SK-N-SH (cell line): ENCODE data around the gene SPSB4. TPM values are rescaled to one million over a fixed set of nuclear protein-coding genes. Genes with fewer than 3 reads are reported as not detected.

Experiments
- CTCF ChIA-PET: fragments of 300-600, 350-600 bp; formaldehyde crosslinking; extraction: SDS; loops from one replicate; lab custom pipeline; 2021; lab: Yijun Ruan, JAX
- POLR2A ChIA-PET: fragments of 350-600 bp; sonication (Branson Sonifier 250); formaldehyde crosslinking; extraction: SDS; loops from one replicate; lab custom pipeline; 2020; ENCODE audit warnings: antibody characterized with exemption, inconsistent platforms; lab: Yijun Ruan, JAX
- DNase-seq: peaks from one replicate; pipeline ENCODE4 v3.0.0; 2012
- H2AFZ ChIP-seq: fragments of 200-600 bp; sonication (generic); 2 replicates; pipeline ENCODE4 v1.8.1; 2016; ENCODE audit warnings: antibody characterized with exemption, mild to moderate bottlenecking, low read depth
- H3F3A ChIP-seq: fragments of 200-600 bp; sonication (generic); replicated peaks from 2 replicates; pipeline ENCODE3; 2016; ENCODE audit warnings: antibody characterized with exemption, mild to moderate bottlenecking; ENCODE audit not compliant: insufficient read depth
- H3K27ac ChIP-seq, 2 experiments: fragments of 200-500 bp in 1 of 2; fragments of 200-600 bp in 1 of 2; sonication (Bioruptor generic) in 1 of 2; sonication (generic), shearing (Covaris generic) in 1 of 2; 2 replicates each; pipeline versions ENCODE4 v1.5.1 to v1.6.1; 2014 to 2016; ENCODE audit warnings: low read depth in 2 of 2, inconsistent platforms in 1 of 2, low read length in 1 of 2, mild to moderate bottlenecking in 1 of 2, mixed read lengths in 1 of 2
- H3K27me3 ChIP-seq: fragments of 200-600 bp; sonication (generic), shearing (Covaris generic); 2 replicates; pipeline ENCODE4 v1.6.1; 2016; ENCODE audit warnings: mixed run types; ENCODE audit not compliant: insufficient read depth
- H3K36me3 ChIP-seq, 2 experiments: fragments of 200-500 bp in 1 of 2; fragments of 200-600 bp in 1 of 2; sonication (Bioruptor generic) in 1 of 2; sonication (generic) in 1 of 2; replicated peaks in 1 of 2; 2 replicates each; pipeline versions ENCODE3 to v1.5.1; 2014 to 2016; ENCODE audit warnings: low read length in 1 of 2, mild to moderate bottlenecking in 1 of 2; ENCODE audit not compliant: insufficient read depth in 2 of 2, control insufficient read depth in 1 of 2
- H3K4me1 ChIP-seq, 2 experiments: fragments of 200-500 bp in 1 of 2; fragments of 200-600 bp in 1 of 2; sonication (Bioruptor generic) in 1 of 2; sonication (generic), shearing (Covaris generic) in 1 of 2; 2 replicates each; pipeline versions ENCODE4 v1.5.1 to v1.6.1; 2014 to 2016; ENCODE audit warnings: low read depth in 1 of 2, low read length in 1 of 2, mixed run types in 1 of 2; ENCODE audit not compliant: insufficient read depth in 2 of 2, control insufficient read depth in 1 of 2
- H3K4me2 ChIP-seq: fragments of 200-600 bp; sonication (generic), shearing (Covaris generic); 2 replicates; pipeline ENCODE4 v1.6.1; 2017; ENCODE audit warnings: mixed run types
- H3K4me3 ChIP-seq, 2 experiments: fragments of 200-500 bp in 1 of 2; fragments of 200-600 bp in 1 of 2; sonication (Bioruptor generic) in 1 of 2; sonication (generic), shearing (Covaris generic) in 1 of 2; 2 replicates each; pipeline versions ENCODE4 v1.5.1 to v1.8.1; 2014 to 2016; ENCODE audit warnings: low read depth in 2 of 2, inconsistent platforms in 1 of 2, low read length in 1 of 2, mild to moderate bottlenecking in 1 of 2, mixed read lengths in 1 of 2, moderate library complexity in 1 of 2
- H3K79me2 ChIP-seq: fragments of 200-600 bp; sonication (generic); 2 replicates; pipeline ENCODE4 v1.8.1; 2017; ENCODE audit warnings: mild to moderate bottlenecking; ENCODE audit not compliant: insufficient read depth
- H3K9ac ChIP-seq: fragments of 200-600 bp; sonication (generic); 2 replicates; pipeline ENCODE4 v1.6.1; 2017; ENCODE audit warnings: mixed run types
- H3K9me2 ChIP-seq: fragments of 200-600 bp; sonication (generic); 2 replicates; pipeline ENCODE4 v1.6.1; 2017; ENCODE audit warnings: mixed run types
- H3K9me3 ChIP-seq: fragments of 200-600 bp; sonication (generic); 2 replicates; pipeline ENCODE4 v1.6.1; 2017; ENCODE audit warnings: mixed run types, mild to moderate bottlenecking, moderate library complexity
- H4K20me1 ChIP-seq: fragments of 200-600 bp; sonication (generic); 2 replicates; pipeline ENCODE4 v1.6.1; 2017; ENCODE audit warnings: mild to moderate bottlenecking, mixed run types; ENCODE audit not compliant: insufficient read depth
- CTCF ChIP-seq: fragments of 200-600 bp; sonication (generic); IDR thresholded peaks from 2 replicates; pipeline ENCODE4 v1.6.1; 2017; ENCODE audit warnings: antibody characterized with exemption, mild to moderate bottlenecking, moderate library complexity
- EZH2phosphoT487 ChIP-seq: fragments of 200-600 bp; sonication (generic); IDR thresholded peaks from 2 replicates; pipeline ENCODE4 v1.6.1; 2017; ENCODE audit warnings: low read depth, mixed run types, mild to moderate bottlenecking, antibody characterized with exemption, moderate library complexity, borderline replicate concordance
- FOSL2 ChIP-seq: IDR thresholded peaks from 2 replicates; pipeline ENCODE4 v1.4.0; 2012; ENCODE audit warnings: low read depth, mild to moderate bottlenecking, moderate library complexity, borderline replicate concordance
- GABPA ChIP-seq: IDR thresholded peaks from 2 replicates; pipeline ENCODE4 v1.4.0; 2012; ENCODE audit warnings: low read depth, mild to moderate bottlenecking
- GATA2 ChIP-seq: sonication (generic); formaldehyde crosslinking; IDR thresholded peaks from 2 replicates; pipeline ENCODE4 v1.5.0; 2020; ENCODE audit warnings: mild to moderate bottlenecking, missing genetic modification reagents
- MEF2A ChIP-seq: IDR thresholded peaks from 2 replicates; pipeline ENCODE4 v1.4.0; 2012; ENCODE audit warnings: low read depth, borderline replicate concordance
- MXI1 ChIP-seq: IDR thresholded peaks from 2 replicates; pipeline ENCODE4 v1.6.1; 2012; ENCODE audit warnings: mild to moderate bottlenecking, low read depth, low read length, improper control_type of control experiment
- NFIC ChIP-seq: IDR thresholded peaks from 2 replicates; pipeline ENCODE4 v1.4.0; 2012; ENCODE audit warnings: borderline replicate concordance
- NRF1 ChIP-seq: IDR thresholded peaks from 2 replicates; pipeline ENCODE4 v1.6.1; 2012; ENCODE audit warnings: low read depth, mild to moderate bottlenecking, low read length
- RAD21 ChIP-seq: IDR thresholded peaks from 2 replicates; pipeline ENCODE4 v1.6.1; 2012; ENCODE audit warnings: mild to moderate bottlenecking, low read length
- SIN3A ChIP-seq: IDR thresholded peaks from 2 replicates; pipeline ENCODE4 v1.6.1; 2012; ENCODE audit warnings: low read depth, mild to moderate bottlenecking, low read length, moderate library complexity, borderline replicate concordance
- TAF1 ChIP-seq: IDR thresholded peaks from 2 replicates; pipeline ENCODE4 v1.6.1; 2012; ENCODE audit warnings: low read depth, mild to moderate bottlenecking, low read length, moderate library complexity, borderline replicate concordance
- TCF12 ChIP-seq: IDR thresholded peaks from 2 replicates; pipeline ENCODE4 v1.4.0; 2012
- USF1 ChIP-seq: IDR thresholded peaks from 2 replicates; pipeline ENCODE4 v1.4.0; 2012; ENCODE audit warnings: low read depth, borderline replicate concordance
- YY1 ChIP-seq: IDR thresholded peaks from 2 replicates; pipeline ENCODE4 v1.4.0; 2012; ENCODE audit warnings: low read depth, mild to moderate bottlenecking
- WGBS: methylation state at CpG from one replicate; pipeline ENCODE4 v1.1.6; 2017; ENCODE audit warnings: low lambda C conversion rate; 5-methylcytosine and 5-hydroxymethylcytosine counted together
- polyA plus RNA-seq, 3 experiments: library from polyadenylated mRNA; depleted of rRNA; stranded (reverse); fragments of >200 nt; gene quantifications; 2 replicates each; pipeline ENCODE4 v1.2.3, GENCODE V29; 2012
- TF ChIP-seq, protein P1 (sequence below): IDR thresholded peaks from 2 replicates; pipeline ENCODE4; 2012
- TF ChIP-seq, protein P2 (sequence below): IDR thresholded peaks from 2 replicates; pipeline ENCODE4 v1.4.0; 2012; ENCODE audit warnings: low read depth

The SPSB4 gene
- polyA plus RNA-seq, 1 of the 3 experiments (the other 2 are of a cell fraction): 0.10 TPM

DNA sequence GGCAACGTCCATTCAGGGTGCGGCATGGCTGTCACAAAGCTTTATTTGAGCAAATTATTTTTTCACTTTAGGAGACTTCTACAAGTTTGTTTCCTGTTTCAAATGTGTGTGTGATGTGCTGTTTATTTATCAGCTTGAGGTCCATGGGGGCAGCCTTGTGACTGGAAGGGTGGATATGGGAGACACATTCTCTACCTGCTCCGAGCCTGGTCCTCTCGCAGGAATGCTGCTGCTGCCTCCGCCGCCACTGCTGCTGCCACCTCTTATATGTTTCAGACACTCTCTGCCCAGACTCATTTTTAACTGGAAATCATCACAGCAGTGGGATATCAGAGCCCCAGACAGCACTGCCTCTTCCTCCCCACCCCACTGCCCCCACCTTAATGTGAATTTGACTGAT lies 97.0 kb downstream of the SPSB4 start:
- H3K4me2 ChIP-seq: no peak overlapping the region
- peaks cover 0 to 10% of the 10 kb centered on the region in 2 experiments; a peak in 1 of 4 replicates for H3K4me1 ChIP-seq
- no peaks in the 10 kb centered on the region for H4K20me1 ChIP-seq
- H3K9me2 ChIP-seq: no peaks in the 10 kb centered on the region
- no peak for DNase-seq
- CTCF ChIA-PET: interaction anchor here (1.4 kb wide), 1 partner anchor 97 kb away, joined by 4 read pairs; the partner anchor contains the start of gene SPSB4
- H3K79me2 ChIP-seq: no peaks in the 10 kb centered on the region
- H3K27ac ChIP-seq: no peak overlapping the region
- WGBS: 64% methylated on average over 5 of the region's 6 CpGs
- H2AFZ ChIP-seq: no peak overlapping the region
- no peaks in the 10 kb centered on the region for H3K36me3 ChIP-seq
- no peaks in the 10 kb centered on the region for H3K27me3 ChIP-seq
- no peak overlapping the region for H3K9ac ChIP-seq
- no peaks in the 10 kb centered on the region for H3K9me3 ChIP-seq
- TF ChIP-seq NFIC: no peak
- no peak for TF ChIP-seq FOSL2
- TF ChIP-seq TAF1: no peak
- TF ChIP-seq TCF12: no peak
- no peak for TF ChIP-seq CTCF
- TF ChIP-seq EZH2phosphoT487: no peak
- TF ChIP-seq, protein P1, sequence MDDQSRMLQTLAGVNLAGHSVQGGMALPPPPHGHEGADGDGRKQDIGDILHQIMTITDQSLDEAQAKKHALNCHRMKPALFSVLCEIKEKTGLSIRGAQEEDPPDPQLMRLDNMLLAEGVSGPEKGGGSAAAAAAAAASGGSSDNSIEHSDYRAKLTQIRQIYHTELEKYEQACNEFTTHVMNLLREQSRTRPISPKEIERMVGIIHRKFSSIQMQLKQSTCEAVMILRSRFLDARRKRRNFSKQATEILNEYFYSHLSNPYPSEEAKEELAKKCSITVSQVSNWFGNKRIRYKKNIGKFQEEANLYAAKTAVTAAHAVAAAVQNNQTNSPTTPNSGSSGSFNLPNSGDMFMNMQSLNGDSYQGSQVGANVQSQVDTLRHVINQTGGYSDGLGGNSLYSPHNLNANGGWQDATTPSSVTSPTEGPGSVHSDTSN: no peak
- TF ChIP-seq USF1: no peak
- TF ChIP-seq RAD21: no peak
- TF ChIP-seq SIN3A: no peak
- POLR2A ChIA-PET: no interaction called here
- H3K4me3 ChIP-seq: no peak overlapping the region
- no peaks in the 10 kb centered on the region for H3F3A ChIP-seq

DNA sequence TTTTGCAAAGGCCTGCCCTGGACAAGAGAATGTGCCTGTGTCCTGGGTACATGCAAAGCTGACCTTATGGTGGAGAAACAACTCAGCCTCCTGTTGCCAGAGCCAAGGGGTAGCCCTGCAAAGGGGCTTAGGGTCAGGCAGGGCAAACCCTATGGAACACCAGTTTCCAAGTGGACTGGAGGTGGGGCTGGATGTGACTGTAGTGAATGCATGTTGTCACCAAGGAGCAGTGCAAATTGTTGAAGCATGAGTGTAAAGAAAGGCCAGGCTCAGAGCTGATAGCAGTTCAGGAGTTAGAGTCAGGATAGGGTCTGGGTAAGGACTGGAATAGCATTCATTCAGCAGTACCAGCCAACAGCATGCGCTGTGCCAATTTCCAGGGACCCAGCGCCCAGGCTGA lies 97.6 kb downstream of the SPSB4 start:
- H3K79me2 ChIP-seq: no peaks in the 10 kb centered on the region
- peaks cover 0 to 11% of the 10 kb centered on the region in 2 experiments; a peak in 1 of 4 replicates for H3K4me1 ChIP-seq
- no peaks in the 10 kb centered on the region for H3F3A ChIP-seq
- no peak overlapping the region for H3K4me2 ChIP-seq
- no peaks in the 10 kb centered on the region for H3K27me3 ChIP-seq
- H3K9me3 ChIP-seq: no peaks in the 10 kb centered on the region
- no peaks in the 10 kb centered on the region for H3K9me2 ChIP-seq
- ChIA-PET CTCF (interaction anchor here (1.0 to 1.4 kb wide), 2 partner anchors 43 to 98 kb away, joined by 3 to 4 read pairs; partner anchors contain the start of gene SPSB4), POLR2A (no interaction called here)
- H4K20me1 ChIP-seq: no peaks in the 10 kb centered on the region
- H3K36me3 ChIP-seq: no peaks in the 10 kb centered on the region
- no peak overlapping the region for H2AFZ ChIP-seq
- no peak overlapping the region for H3K9ac ChIP-seq
- WGBS: 58% methylated on average over 2 of the region's 2 CpGs
- DNase-seq: no peak
- no peak overlapping the region for H3K27ac ChIP-seq
- H3K4me3 ChIP-seq: no peak overlapping the region
- no peak for TF ChIP-seq MXI1
- TF ChIP-seq GATA2: no peak
- no peak for TF ChIP-seq USF1
- TF ChIP-seq, protein P2, sequence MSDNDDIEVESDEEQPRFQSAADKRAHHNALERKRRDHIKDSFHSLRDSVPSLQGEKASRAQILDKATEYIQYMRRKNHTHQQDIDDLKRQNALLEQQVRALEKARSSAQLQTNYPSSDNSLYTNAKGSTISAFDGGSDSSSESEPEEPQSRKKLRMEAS: no peak
- TF ChIP-seq FOSL2: no peak
- TF ChIP-seq NRF1: no peak
- no peak for TF ChIP-seq MEF2A
- TF ChIP-seq YY1: no peak
- no peak for TF ChIP-seq TAF1
- no peak for TF ChIP-seq GABPA
